Loucy (cell line): ENCODE data around the gene RUNX2.

Experiments used
- H2AFZ ChIP-seq: fragments of 200-600 bp; sonication (generic); 2 replicates; pipeline ENCODE4 v1.6.0; 2016; ENCODE audit warnings: antibody characterized with exemption, mild to moderate bottlenecking, low read length, moderate library complexity
- H3F3A ChIP-seq: fragments of 200-600 bp; 2 replicates; pipeline ENCODE4 v1.6.0; 2016; ENCODE audit warnings: antibody characterized with exemption, low read depth, mild to moderate bottlenecking
- H3K27me3 ChIP-seq: fragments of 200-600 bp; sonication (generic); 2 replicates; pipeline ENCODE4 v1.6.1; 2014; ENCODE audit warnings: low read length, mild to moderate bottlenecking; ENCODE audit not compliant: insufficient read depth, poor library complexity, severe bottlenecking
- H3K36me3 ChIP-seq: fragments of 200-600 bp; sonication (generic); 2 replicates; pipeline ENCODE4 v1.6.1; 2016; ENCODE audit warnings: low read length; ENCODE audit not compliant: insufficient read depth
- H3K4me1 ChIP-seq: fragments of 200-600 bp; sonication (generic); 2 replicates; pipeline ENCODE4 v1.5.1; 2014; ENCODE audit warnings: low read length, mild to moderate bottlenecking; ENCODE audit not compliant: insufficient read depth, poor library complexity, severe bottlenecking
- H3K4me2 ChIP-seq: fragments of 200-600 bp; sonication (generic); 2 replicates; pipeline ENCODE4 v1.6.0; 2014; ENCODE audit warnings: antibody characterized with exemption, low read length, low read depth, mild to moderate bottlenecking; ENCODE audit not compliant: poor library complexity, severe bottlenecking
- H3K4me3 ChIP-seq: fragments of 200-600 bp; sonication (generic); 2 replicates; pipeline ENCODE4 v1.5.1; 2014; ENCODE audit warnings: low read length, mild to moderate bottlenecking, mixed read lengths; ENCODE audit not compliant: poor library complexity, severe bottlenecking
- H3K79me2 ChIP-seq: fragments of 200-600 bp; sonication (generic); 2 replicates; pipeline ENCODE4 v1.6.1; 2014; ENCODE audit warnings: low read length; ENCODE audit not compliant: insufficient read depth
- H3K9ac ChIP-seq: fragments of 200-600 bp; sonication (generic); 2 replicates; pipeline ENCODE4 v1.6.0; 2014; ENCODE audit warnings: mild to moderate bottlenecking, low read depth, low read length, moderate library complexity; ENCODE audit not compliant: poor library complexity, severe bottlenecking
- H3K9me2 ChIP-seq: fragments of 200-600 bp; sonication (generic); replicated peaks from 2 replicates; pipeline ENCODE4 v1.6.1; 2016; ENCODE audit warnings: low read depth, low read length, mixed read lengths
- H3K9me3 ChIP-seq: fragments of 200-600 bp; sonication (generic); 2 replicates; pipeline ENCODE4 v1.6.1; 2014; ENCODE audit warnings: mild to moderate bottlenecking, antibody characterized with exemption, low read length, low read depth; ENCODE audit not compliant: insufficient read depth
- H4K20me1 ChIP-seq: fragments of 200-600 bp; sonication (generic); 2 replicates; pipeline ENCODE4 v1.6.0; 2014; ENCODE audit warnings: antibody characterized with exemption, low read length, mild to moderate bottlenecking; ENCODE audit not compliant: insufficient read depth, poor library complexity, severe bottlenecking
- EZH2phosphoT487 ChIP-seq: fragments of 200-600 bp; IDR thresholded peaks from 2 replicates; pipeline ENCODE4 v1.6.1; 2018; ENCODE audit warnings: antibody characterized with exemption, mild to moderate bottlenecking, moderate library complexity, borderline replicate concordance
- TF ChIP-seq, protein P1 (sequence below): fragments of 200-600 bp; sonication (generic); conservative IDR thresholded peaks from 2 replicates; pipeline ENCODE4 v1.5.1; 2014; ENCODE audit warnings: mild to moderate bottlenecking, antibody characterized with exemption, low read length

RUNX2 gene

GRCh38 chr6:45472382-45472781 is 144.3 kb downstream of the RUNX2 start:
- Histone ChIP-seq H3K4me1 (peaks cover 30% of the 10 kb centered on the region), H3K9me3 (no peaks in the 10 kb centered on the region), H3F3A (no peaks in the 10 kb centered on the region), H3K79me2 (peaks cover 83% of the 10 kb centered on the region), H2AFZ (no peak overlapping the region), H3K4me3 (no peak overlapping the region), H3K9ac (no peak overlapping the region), H3K4me2 (no peak overlapping the region), H3K27me3 (no peaks in the 10 kb centered on the region), H3K36me3 (peaks cover 29% of the 10 kb centered on the region), H3K9me2 (no peaks in the 10 kb centered on the region), H4K20me1 (peaks cover 4% of the 10 kb centered on the region)
- TF ChIP-seq, protein P1, sequence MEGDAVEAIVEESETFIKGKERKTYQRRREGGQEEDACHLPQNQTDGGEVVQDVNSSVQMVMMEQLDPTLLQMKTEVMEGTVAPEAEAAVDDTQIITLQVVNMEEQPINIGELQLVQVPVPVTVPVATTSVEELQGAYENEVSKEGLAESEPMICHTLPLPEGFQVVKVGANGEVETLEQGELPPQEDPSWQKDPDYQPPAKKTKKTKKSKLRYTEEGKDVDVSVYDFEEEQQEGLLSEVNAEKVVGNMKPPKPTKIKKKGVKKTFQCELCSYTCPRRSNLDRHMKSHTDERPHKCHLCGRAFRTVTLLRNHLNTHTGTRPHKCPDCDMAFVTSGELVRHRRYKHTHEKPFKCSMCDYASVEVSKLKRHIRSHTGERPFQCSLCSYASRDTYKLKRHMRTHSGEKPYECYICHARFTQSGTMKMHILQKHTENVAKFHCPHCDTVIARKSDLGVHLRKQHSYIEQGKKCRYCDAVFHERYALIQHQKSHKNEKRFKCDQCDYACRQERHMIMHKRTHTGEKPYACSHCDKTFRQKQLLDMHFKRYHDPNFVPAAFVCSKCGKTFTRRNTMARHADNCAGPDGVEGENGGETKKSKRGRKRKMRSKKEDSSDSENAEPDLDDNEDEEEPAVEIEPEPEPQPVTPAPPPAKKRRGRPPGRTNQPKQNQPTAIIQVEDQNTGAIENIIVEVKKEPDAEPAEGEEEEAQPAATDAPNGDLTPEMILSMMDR = no peak
- no peak for TF ChIP-seq EZH2phosphoT487

- peaks cover 38% of the 10 kb centered on the region for H3K4me1 ChIP-seq
Observed at GRCh38 chr6:45473121-45473993, 145.2 kb downstream of the RUNX2 start.

GRCh38 chr6:45474376-45474775 is 146.2 kb downstream of the RUNX2 start:
- Histone ChIP-seq H3K27me3 (no peaks in the 10 kb centered on the region), H4K20me1 (peaks cover 4% of the 10 kb centered on the region), H3K9me3 (no peaks in the 10 kb centered on the region), H3K79me2 (peaks cover 89% of the 10 kb centered on the region), H3K4me1 (peaks cover 40% of the 10 kb centered on the region), H3K4me2 (no peak overlapping the region), H3K9ac (no peak overlapping the region), H3K9me2 (no peaks in the 10 kb centered on the region), H3F3A (no peaks in the 10 kb centered on the region), H2AFZ (no peak overlapping the region), H3K36me3 (peaks cover 40% of the 10 kb centered on the region), H3K4me3 (no peak overlapping the region)
- TF ChIP-seq, protein P1 = no peak
- TF ChIP-seq EZH2phosphoT487 = no peak

More at GRCh38 chr6:45473121-45473993, 145.2 kb downstream of the RUNX2 start:
- no peaks in the 10 kb centered on the region for H3F3A ChIP-seq
- peaks cover 37% of the 10 kb centered on the region for H3K36me3 ChIP-seq
- no peak overlapping the region for H3K4me2 ChIP-seq
- H3K9me2 ChIP-seq = no peaks in the 10 kb centered on the region
- H3K27me3 ChIP-seq = no peaks in the 10 kb centered on the region
- no peak overlapping the region for H2AFZ ChIP-seq
- TF ChIP-seq EZH2phosphoT487 = no peak
- TF ChIP-seq, protein P1 = no peak
- no peaks in the 10 kb centered on the region for H3K9me3 ChIP-seq
- H3K4me3 ChIP-seq = no peak overlapping the region
- H3K79me2 ChIP-seq = peaks cover 85% of the 10 kb centered on the region
- H3K9ac ChIP-seq = no peak overlapping the region
- H4K20me1 ChIP-seq = peaks cover 4% of the 10 kb centered on the region
